Measurements from ENCODE around the gene SGIP1.

DNA sequence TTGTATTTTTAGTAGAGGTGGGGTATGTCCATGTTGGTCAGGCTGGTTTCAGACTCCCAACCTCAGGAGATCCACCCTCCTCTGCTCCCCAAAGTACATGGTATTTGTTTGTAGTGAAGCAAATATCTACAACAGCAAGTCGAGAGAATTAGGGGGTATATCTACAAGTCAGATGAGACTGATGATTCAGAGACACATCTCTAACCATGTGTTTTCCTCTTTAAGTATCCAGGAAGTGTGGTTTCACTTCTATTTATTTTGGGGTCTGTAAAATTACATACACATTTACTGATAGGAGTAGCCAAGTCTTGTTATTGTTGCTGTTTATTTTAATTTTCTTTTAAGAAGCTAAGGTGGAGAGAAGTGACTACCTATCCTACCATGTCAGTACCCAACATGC is 44.9 kb downstream of the SGIP1 start:
- TF ChIP-seq, protein P1, sequence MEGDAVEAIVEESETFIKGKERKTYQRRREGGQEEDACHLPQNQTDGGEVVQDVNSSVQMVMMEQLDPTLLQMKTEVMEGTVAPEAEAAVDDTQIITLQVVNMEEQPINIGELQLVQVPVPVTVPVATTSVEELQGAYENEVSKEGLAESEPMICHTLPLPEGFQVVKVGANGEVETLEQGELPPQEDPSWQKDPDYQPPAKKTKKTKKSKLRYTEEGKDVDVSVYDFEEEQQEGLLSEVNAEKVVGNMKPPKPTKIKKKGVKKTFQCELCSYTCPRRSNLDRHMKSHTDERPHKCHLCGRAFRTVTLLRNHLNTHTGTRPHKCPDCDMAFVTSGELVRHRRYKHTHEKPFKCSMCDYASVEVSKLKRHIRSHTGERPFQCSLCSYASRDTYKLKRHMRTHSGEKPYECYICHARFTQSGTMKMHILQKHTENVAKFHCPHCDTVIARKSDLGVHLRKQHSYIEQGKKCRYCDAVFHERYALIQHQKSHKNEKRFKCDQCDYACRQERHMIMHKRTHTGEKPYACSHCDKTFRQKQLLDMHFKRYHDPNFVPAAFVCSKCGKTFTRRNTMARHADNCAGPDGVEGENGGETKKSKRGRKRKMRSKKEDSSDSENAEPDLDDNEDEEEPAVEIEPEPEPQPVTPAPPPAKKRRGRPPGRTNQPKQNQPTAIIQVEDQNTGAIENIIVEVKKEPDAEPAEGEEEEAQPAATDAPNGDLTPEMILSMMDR (IDR thresholded peaks at IDR 0.05; ENCODE audit: extremely low read depth in 1 of 2, insufficient read depth in 1 of 2, low read depth in 1 of 2, low read length in 2 of 2): no peak
- TF ChIP-seq MYC (IDR thresholded peaks at IDR 0.05; ENCODE audit: low read depth, low read length): no peak
- no peak for TF ChIP-seq GATA2 (IDR thresholded peaks at IDR 0.05; ENCODE audit: insufficient read depth, insufficient read length, low read depth, low read length)
- no peak for TF ChIP-seq MAX (IDR thresholded peaks at IDR 0.05; ENCODE audit: insufficient read depth, insufficient read length)
- no peak for TF ChIP-seq EZH2 (IDR thresholded peaks at IDR 0.05; ENCODE audit: borderline replicate concordance, low read depth, low read length, severe bottlenecking)
- no peak for TF ChIP-seq POLR2AphosphoS5 (IDR thresholded peaks at IDR 0.05; ENCODE audit: insufficient read depth, low read depth, low read length)
- no peak for TF ChIP-seq JUN (IDR thresholded peaks at IDR 0.05; ENCODE audit: borderline replicate concordance, insufficient read depth, insufficient read length, low read depth)
- no peak for TF ChIP-seq POLR2A (IDR thresholded peaks at IDR 0.05; ENCODE audit: low read depth, low read length)
